Posterior vena cava (tissue), 2 donors: ENCODE data around the gene CFAP299. TPM values are rescaled to one million over a fixed set of nuclear protein-coding genes. Genes with fewer than 3 reads are reported as not detected.

Source experiments
- DNase-seq: peaks from one replicate; pipeline ENCODE4 v3.0.0-alpha.2; 2020; ENCODE audit warnings: low spot score
- intact Hi-C, 2 donors: fragments of 100-400 bp; cut with DNase I; formaldehyde crosslinking; loops; one replicate each; pipeline versions ENCODE4 v1.14.1 to v1.14.2; 2022 to 2023
- total RNA-seq, 2 donors: library from RNA; stranded (reverse); fragmentation: NEBNext Ultra II Directional; extraction: Animal tissue kit (Norgen Biotek cat#: 25700); gene quantifications; one replicate each; pipeline ENCODE4 v1.2.1, GENCODE V29; 2021
- donor health status: DM: yes; HTN: yes; CAD: no.
- donor health status: DM: yes; HTN: yes; CAD: no.

CFAP299 gene
- total RNA-seq, 2 donors from 2014 or later: not detected

- DNase-seq: no peak
Observed at GRCh38 chr4:80540785-80541469, 205.4 kb downstream of the CFAP299 start.

GRCh38 chr4:80542747-80543146 is 207.2 kb downstream of the CFAP299 start:
- no peak for DNase-seq
- intact Hi-C loops: no loop called here

More at GRCh38 chr4:80540785-80541469, 205.4 kb downstream of the CFAP299 start:
- intact Hi-C loops: no loop called here

DNA sequence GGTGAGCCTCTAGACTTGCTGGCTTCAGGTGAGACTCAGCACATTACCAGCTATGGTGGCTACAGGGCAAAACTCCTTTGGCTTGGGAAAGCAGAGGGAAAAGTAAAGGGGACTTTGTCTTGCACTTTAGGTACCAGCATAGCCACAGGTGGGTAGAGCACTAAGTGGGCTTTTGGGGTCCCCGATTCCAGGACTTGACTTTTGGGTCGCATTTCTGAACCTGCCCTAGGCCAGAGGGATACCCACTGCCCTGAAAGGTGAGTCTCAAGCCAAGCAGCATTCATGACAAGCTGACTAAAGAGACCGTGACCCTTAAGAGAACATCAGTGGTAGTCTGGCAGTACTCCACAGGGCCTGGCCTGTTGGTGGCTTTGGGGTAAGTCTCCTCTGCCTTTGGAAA is 224.8 kb downstream of the CFAP299 start:
- intact Hi-C loops: no loop called here
- DNase-seq: no peak

GRCh38 chr4:80566203-80566872 is 230.8 kb downstream of the CFAP299 start:
- intact Hi-C loops: no loop called here
- no peak for DNase-seq

GRCh38 chr4:80568891-80569290 is 233.4 kb downstream of the CFAP299 start:
- no peak for DNase-seq
- intact Hi-C loops: no loop called here

- intact Hi-C loops: no loop called here
- DNase-seq: no peak
Observed at GRCh38 chr4:80576796-80577195, 241.3 kb downstream of the CFAP299 start.

- intact Hi-C loops: no loop called here
- DNase-seq: no peak
Observed at GRCh38 chr4:80578001-80578400, 242.5 kb downstream of the CFAP299 start.

GRCh38 chr4:80585542-80585941 is 250.0 kb downstream of the CFAP299 start:
- no peak for DNase-seq
- intact Hi-C loops: no loop called here

GRCh38 chr4:80586716-80587115 is 251.2 kb downstream of the CFAP299 start:
- no peak for DNase-seq
- intact Hi-C loops: no loop called here

DNA sequence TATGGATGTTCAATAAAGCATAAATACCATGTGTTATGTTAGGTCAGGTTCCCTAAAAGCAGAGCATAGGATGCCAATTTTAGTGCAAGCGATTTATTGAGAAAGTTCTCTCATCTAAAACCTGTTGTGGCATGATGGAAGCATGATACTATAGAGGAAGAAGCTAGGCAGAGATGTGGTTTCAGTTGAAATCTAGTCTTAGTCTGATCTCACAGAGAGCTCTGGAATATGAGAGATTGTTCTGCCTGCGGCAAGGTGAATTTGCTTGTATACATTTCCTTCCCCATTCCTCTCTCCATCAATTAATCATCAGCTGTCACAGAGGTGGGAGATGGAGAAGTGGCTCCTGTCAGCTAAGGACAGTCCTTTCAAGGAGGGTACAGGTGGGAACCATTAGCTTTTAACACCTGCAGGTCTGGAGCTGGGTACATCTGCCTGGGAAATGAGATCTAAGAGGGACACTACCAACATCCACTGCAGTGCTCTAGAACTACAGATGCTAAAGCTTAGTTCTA is 252.4 kb downstream of the CFAP299 start:
- no peak for DNase-seq
- intact Hi-C loops: no loop called here

DNA sequence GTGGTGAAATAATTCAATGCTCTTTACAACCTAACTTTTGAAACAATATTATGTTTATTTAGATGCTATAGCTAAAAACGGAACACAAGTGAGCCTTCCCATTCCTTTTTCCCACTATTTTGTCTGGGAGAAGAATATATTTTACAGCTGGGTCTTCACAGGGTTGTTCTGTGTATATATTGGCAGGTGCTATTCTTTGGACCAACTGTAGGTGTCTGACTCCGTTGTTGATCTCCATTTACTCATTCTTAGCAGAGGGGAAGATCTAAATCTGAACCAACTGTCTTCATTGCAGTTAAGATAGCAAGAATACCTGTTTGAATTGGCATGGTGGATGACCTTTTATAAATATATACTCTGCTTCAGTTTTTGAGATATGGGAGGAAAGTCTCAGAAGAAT is 257.4 kb downstream of the CFAP299 start:
- DNase-seq: no peak
- intact Hi-C loops: no loop called here

GRCh38 chr4:80594701-80595100 is 259.2 kb downstream of the CFAP299 start:
- intact Hi-C loops: no loop called here
- no peak for DNase-seq

GRCh38 chr4:80608281-80608980 is 272.9 kb downstream of the CFAP299 start:
- intact Hi-C loops: no loop called here
- DNase-seq: no peak

DNA sequence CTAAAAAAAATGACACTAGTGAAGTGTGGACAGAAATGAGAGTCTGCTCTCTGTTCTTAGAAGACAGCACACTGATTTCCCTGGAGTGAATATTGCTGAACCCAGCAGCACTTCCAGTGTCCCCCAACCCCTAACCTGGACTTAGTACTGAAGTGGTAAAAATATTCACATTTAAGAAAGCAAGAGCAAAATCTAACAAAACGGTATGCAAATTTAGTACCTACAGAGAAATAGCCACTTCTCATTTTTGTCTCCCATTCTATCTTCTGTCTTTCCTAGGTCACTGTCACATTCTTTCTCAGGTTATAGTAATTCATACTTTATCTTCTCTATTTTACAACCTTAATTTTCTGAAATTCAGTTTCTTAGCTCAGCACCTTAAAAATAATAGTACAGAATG is 274.7 kb downstream of the CFAP299 start:
- intact Hi-C loops: no loop called here
- no peak for DNase-seq

DNA sequence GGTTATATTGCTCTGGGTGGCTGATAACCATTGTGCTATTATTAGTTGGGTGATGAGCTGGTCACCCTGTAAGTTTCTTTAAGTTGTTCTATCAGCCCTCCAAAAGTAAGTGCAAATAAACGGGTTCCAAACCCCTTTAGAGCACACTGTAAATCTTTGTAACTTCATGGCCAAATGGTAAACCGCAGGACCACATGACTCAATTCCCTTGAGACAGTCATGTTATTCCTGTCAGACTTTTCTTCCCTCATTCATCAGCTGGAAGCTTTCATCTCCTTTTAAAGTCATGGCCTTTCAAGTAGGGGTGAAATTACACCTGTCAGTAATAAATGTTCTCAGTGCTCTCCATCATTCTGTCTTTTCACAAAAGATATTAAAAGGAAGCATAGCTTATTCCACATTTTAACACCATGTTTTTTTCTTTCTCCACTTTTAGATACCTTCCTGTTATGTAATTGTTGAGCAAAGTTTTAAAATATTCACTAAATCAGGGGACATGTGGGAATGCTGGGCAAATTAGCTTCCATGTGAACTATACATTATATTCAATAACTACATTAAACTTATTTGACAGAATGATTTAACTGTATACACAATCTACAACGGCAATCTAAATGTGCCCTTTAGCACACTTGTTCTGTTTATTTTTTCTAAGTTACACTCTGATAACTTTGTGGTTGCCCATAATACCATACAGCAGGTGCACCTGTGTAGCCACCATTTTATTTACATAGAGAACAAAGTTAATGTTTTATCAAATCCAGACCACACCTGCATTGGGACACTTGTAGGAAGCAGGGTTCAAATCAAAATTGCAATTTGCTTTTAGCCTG is 275.5 kb downstream of the CFAP299 start:
- no peak for DNase-seq
- intact Hi-C loops: no loop called here

GRCh38 chr4:80611678-80611979 is 276.1 kb downstream of the CFAP299 start:
- DNase-seq: no peak
- intact Hi-C loops: no loop called here

- intact Hi-C loops: no loop called here
- DNase-seq: no peak
Observed at GRCh38 chr4:80613470-80613869, 277.9 kb downstream of the CFAP299 start.

DNA sequence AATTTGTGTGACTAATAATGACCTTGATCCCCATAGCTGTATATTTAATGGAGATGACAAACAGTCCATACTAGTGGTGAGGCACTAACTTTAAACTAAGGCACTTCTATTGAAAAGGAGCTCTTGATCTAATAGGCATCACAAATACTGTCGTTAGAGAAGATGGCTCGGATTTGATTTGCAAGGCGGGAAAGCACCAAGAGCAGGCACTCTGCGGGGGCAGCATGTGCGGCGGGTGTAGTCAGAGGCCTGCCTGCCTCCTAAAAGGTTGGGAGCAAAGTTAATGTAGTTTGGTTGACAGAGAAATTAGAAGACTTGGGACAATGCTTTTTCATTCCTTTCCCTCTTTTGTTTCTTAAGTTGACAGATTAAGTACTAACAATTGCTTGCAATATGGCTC is 278.8 kb downstream of the CFAP299 start:
- intact Hi-C loops: no loop called here

DNA sequence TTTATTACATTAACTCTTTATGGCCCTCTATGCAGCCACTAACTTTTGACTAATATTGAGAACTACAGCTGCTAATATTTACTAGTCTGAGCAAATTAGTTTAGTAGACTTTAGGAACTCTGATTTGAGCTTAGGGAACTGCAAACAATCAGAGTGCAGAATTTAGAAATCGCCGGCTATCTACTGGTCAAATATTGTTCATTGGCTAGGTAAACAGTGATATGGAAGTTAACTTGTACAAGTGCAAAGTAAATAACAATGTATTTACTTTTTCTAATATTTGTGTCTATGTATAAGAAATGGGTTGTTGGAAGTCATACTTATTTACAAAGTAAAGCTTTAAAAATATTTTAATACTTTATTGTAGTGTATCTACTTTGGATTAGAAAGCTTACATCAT is 279.6 kb downstream of the CFAP299 start:
- intact Hi-C loops: no loop called here
- DNase-seq: no peak

More for the DNA sequence above, 278.8 kb downstream of the CFAP299 start:
- DNase-seq: peak; percentile 51
